ENCODE data around the gene TUBB3.

- TF ChIP-seq CTCF (IDR thresholded peaks at IDR 0.05) (no peak), POLR2A (IDR thresholded peaks at IDR 0.05) (no peak)
These were observed 29.2 kb upstream of the TUBB3 start for GRCh38 chr16:89893642-89894548.
